ENCODE measurements around the gene ACSL3.
A peak's percentile ranks its signal among the peaks of the same experiment; 100 is the strongest.

The ACSL3 gene

DNA sequence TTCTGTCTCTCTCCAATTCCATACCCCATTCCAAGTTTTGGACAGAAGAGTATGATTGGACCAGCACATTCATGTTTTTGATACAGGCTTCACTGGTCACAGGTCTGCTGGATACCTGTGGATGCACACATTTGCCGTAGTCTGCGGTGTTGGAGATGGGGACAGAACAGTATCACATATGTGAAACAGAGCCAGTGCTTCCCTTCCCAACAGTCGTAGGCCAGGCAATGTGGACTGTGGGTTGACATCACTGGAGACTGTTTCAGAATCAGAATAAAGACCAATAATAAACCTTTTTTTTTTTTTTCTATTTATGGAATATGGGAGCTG lies 18.7 kb downstream of the ACSL3 start:
- DNase-seq (ENCODE audit: low spot score) = no peak

DNA sequence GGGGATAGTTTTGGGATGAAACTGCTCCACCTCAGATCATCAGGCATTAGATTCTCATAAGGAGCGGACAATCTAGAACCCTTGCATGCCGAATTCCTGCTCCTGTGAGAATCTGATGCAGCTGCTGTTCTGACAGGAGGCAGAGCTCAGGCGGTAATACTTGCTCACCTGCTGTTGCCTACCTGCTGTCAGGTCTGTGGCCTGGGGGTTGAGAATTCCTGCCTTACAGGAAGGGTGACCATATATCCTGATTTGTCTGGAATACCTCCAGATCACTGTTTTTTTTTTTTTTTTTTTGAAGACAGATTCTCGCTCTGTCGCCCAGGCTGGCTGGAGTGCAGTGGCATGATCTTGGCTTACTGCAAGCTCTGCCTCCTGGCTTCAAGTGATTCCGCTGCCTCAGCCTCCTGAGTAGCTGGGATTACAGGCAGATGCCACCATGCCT lies 21.7 kb downstream of the ACSL3 start:
- no peak for DNase-seq (ENCODE audit: low spot score)

DNA sequence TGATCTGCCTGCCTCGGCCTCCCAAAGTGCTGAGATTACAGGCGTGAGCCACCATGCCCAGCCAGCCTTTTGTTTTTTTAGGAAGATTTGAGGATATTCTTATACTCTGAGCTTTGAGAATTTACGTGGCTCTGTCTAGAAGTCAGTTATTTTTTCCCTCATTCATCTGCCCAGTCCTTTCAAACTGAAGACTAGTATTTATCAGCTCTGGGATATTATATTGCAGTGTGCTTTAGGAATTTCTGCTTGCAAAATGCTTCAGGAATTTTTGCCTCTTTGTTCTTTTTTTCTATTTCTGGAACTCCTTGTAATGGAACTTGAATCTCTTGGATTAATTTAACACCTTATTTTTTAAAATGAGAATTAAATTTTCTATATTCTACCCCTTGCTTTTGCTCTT lies 22.6 kb downstream of the ACSL3 start:
- DNase-seq (ENCODE audit: low spot score) = peak; percentile 17

DNA sequence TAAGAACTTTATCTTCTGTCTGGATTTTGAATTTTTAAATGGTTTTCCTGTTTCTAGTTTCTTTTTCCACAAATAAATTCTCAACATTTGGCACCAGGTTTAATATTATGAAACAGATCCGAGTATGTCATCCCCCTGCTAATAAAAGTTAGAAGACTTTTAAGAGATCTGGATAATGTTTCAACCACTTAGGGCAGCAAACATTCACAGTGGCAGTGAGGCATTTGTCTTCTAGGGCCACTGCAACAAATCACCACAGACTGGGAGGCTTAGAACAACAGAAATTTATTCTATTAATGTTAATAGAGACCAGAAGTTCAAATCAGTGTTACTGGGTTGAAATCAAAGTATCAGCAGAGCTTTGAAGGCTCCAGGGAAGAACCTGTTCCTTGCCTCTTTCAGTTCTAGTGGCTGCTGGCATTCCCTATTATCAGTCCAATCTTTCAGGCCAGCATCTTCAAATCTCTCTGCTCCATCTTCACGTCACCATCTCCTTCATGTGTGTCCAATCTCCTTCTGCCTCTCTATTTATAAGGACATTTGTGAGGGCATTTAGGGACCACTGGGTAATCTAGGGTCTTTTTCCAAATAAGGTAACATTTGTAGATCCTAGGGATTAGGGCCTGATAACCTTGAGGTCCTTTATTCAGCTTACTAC lies 23.4 kb downstream of the ACSL3 start:
- peak; percentile 16 for DNase-seq (ENCODE audit: low spot score)

DNA sequence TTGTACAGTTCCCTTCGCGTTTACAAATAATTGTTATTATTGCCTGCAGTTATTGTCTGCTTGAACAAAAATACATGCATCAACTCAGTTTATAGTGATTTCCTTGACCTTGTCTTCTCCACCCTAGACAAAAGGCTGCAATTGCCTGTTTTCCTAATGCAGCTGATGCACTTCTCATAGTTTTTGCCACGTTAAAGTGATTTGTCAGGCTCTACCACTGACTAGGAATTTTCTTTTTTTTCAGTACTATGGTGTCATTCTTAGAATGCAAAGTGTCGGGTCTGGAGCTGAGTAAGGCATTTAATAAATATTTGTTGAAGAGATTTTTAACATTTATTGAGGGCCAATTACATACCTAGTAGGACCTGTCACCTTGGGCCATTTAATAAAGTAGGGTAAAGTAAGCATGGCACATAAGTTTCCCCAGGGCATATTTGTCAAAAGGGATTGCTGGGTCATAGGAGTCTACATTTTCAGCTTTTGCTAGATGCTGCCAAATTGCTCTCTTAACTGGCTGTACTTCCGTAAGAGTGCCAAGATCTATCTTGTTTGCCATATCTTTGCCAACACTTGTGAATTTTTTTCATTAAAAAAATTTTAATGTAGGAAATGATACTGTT lies 24.1 kb downstream of the ACSL3 start:
- DNase-seq (ENCODE audit: low spot score) = no peak

DNA sequence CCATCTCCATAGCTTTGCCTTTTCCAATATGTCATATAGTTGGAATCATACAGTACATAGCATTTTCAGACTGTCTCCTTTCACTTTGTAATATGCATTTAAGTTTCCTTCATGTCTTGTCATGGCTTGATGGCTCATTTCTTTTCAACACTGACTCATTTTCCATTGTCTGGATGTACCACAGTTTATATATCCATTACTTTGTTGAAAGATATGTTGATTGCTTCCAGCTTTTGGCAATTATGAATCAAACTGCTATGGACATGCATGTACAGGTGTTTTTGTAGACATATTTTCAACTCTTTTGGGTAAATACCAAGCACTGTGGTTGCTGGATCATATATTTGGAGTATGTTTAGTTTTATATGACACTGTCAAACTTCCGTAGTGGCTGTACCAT lies 26.3 kb downstream of the ACSL3 start:
- DNase-seq (ENCODE audit: low spot score) = no peak

DNA sequence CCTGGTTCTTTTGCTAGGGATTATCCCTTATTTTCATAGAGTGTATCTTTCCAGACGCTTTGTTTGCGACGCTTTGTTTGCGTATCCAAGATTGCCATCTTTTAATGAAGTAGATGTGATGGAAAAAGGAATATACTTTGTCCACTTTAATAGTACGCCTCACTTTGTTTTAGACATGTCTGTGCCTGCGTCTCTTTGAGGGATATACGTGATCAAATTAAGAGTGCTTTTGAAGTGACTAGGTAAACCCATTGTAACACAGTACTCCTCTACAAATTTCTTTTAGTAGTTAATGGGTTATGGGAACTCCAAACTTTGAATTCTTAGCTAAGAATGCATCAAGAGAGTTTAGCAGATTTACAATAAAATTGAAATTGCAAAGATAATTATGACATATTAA lies 27.9 kb downstream of the ACSL3 start:
- no peak for DNase-seq (ENCODE audit: low spot score)

DNA sequence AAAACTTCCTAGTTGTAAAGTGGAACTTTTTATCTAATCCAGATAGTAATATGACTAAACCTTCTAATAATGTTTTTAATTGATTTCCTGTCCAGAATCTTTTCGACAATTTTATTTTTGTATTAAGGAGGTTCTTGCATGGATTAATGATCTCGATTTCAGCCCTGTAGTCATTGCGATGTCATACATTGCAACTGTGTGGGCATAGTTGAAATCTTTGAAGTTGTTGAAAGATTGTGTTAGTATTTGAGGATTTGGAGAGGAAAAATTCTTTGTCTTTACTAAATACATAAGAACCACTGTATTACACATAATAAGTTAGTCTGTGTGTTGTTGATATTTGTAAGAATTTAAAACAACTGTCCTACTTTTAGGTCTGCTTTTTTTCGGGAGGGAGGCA lies 31.1 kb downstream of the ACSL3 start:
- no peak for DNase-seq (ENCODE audit: low spot score)

DNA sequence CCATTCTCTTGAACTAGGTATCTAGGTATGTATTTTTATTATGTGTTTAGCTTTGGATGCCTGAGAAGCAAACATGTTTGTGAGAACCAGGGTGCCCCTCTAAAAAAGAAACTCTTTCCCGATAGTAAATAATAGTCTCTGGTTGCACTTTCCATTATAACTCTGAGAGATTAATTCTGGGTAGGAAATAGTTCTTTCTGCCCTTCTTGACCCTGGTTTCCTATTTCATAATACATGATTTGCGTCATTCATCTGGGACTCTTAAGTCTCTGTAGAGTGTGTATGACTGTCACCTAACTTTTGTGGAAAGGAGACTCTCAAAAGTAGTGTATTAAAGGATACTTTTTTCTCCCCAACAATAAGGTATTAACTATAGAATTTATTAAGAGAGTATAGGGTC lies 31.5 kb downstream of the ACSL3 start:
- no peak for DNase-seq (ENCODE audit: low spot score)

DNA sequence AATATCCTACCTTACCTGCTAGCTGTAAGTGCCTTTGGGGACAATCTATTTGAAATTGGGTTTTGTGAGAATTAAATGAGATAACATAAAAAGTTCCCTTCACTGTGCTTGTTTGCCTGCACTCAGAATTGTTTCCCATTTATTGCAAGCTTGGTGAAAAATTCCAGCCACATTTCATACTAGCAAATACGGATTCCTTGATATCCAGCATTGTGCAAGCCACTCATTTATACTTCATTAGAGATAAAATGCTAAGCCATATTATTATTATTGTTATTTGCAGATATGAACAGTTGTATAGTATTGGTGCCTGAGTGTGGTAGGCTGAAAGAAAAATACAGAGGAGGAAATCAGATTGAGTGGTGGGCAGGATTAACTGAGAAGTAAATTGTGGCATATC lies 31.9 kb downstream of the ACSL3 start:
- DNase-seq (ENCODE audit: low spot score) = no peak

DNA sequence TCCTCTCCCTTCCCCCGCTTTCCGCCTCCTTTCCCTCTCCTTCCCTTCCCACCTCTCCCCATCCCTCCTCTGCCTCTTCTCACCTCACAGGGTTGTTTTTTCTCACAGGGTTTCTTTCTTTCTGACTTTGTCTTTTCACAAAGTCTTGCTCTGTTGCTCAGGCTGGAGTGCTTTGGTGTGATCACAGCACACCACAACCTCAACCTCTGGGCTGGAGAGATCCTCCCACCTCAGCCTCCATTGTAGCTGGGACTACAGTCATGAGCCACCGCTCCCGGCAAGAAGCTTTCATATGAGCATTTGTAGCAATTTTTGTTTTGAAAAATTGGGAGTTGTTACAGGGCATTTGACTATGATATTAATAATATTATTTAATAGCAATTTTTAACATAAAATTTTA lies 32.9 kb downstream of the ACSL3 start:
- no peak for DNase-seq (ENCODE audit: low spot score)

DNA sequence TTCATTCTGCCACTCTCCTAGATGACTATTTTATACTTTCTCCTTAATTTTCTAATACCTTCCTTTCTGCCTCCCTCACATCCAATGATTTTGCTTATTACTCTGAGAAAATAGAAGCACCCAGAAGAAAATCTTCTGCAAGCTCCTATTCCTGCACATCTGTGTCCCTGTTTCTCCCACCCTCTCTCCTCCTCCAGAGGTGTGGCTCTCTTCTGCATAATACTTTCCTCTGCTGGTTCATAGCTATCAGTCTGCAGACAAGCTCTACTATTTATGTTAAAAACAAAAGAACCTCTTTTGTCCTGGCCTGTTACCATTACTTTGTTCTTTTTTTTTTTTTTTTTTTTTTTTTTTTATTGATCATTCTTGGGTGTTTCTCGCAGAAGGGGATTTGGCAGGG lies 34.3 kb downstream of the ACSL3 start:
- no peak for DNase-seq (ENCODE audit: low spot score)

DNA sequence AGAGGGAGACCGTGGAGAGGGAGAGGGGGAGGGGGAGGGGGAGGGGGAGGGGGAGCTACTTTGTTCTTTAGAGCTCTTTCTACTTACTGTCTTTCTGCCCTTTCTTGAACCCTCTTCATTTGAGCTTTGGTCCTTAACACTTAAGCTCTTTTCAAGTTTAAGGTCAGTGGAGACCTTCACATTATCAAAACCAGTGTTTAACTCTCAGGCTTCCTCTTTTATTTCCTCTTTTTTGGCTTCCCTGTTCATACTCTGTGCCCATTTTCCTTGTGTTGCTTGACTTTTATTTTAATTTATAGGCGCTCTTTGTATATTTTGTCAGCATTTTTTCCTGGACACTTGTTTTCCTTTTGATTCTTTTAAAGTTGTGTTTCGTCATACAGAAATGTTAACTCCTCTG lies 37.1 kb downstream of the ACSL3 start:
- DNase-seq (ENCODE audit: low spot score) = no peak

DNA sequence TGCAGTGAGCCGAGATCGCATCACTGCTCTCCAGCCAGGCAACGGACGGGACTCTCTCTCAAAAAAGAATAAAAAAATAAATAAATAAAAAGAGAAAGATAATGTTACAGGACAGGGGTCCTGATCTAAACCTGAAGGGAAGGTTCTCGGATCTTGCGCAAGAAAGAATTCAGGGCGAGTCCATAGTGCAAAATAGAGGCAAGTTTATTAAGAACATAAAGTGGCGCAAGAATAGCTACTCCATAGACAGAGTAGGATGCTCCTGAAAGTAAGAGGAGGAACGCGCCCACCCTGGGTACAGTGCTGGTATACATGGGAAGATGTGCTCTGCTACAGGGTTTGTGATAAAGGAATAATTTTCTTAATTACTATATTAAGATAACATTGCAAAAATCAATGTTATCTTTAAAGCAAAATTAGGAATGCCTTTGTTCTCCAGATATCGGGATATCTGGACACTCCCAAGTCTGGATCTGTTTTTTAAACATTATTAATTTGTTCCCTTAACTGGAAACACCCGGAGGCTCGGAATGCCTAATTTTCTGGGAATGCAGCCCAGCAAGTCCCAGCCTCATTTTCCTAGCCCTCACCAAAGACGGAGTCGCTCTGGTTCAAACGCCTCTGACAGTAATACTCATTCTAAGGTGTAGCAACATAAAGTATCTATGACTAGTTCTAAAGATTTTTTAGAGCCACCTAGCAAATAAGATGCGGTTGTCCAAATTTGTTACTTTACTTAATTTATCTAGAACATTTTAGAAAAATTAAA lies 38.8 kb downstream of the ACSL3 start:
- no peak for DNase-seq (ENCODE audit: low spot score)

DNA sequence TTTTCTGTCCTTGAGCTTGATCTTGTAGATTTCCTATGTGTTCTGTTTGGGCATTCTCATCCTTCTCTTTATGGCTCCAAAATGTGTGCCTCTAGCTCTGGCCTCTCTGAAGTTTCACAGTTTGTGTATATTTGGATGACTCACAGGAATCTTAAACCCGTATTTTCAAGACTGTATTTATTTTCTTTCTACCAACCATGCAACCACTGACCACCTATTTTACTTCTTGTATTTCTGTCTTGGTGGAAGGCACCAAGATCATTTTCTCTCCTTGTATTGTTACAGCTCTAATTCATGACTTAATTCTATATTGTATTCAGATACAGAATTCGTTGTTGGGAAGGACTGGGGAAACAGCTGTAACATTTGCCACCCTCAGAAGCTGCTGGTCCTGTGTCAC lies 39.5 kb downstream of the ACSL3 start:
- no peak for DNase-seq (ENCODE audit: low spot score)

DNA sequence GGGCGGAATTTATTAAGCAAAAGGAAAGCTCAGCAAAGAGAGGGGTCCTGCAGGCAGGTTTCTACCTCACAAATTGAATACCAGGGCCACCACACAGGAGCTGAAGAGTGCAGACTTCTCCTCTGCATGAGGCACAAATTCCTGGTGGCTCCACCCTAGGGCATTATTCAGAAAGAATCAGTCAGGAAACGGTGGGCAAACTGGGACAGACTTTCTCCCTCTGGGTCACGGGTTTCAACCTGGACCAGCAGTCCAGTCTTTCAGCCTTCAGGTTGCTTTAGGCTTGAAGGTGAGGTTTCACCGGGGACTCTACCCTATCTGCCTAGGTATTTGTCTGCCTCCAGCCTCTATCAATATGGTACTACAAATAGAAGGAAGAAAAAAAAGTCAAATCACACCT lies 41.8 kb downstream of the ACSL3 start:
- DNase-seq (ENCODE audit: low spot score) = no peak

DNA sequence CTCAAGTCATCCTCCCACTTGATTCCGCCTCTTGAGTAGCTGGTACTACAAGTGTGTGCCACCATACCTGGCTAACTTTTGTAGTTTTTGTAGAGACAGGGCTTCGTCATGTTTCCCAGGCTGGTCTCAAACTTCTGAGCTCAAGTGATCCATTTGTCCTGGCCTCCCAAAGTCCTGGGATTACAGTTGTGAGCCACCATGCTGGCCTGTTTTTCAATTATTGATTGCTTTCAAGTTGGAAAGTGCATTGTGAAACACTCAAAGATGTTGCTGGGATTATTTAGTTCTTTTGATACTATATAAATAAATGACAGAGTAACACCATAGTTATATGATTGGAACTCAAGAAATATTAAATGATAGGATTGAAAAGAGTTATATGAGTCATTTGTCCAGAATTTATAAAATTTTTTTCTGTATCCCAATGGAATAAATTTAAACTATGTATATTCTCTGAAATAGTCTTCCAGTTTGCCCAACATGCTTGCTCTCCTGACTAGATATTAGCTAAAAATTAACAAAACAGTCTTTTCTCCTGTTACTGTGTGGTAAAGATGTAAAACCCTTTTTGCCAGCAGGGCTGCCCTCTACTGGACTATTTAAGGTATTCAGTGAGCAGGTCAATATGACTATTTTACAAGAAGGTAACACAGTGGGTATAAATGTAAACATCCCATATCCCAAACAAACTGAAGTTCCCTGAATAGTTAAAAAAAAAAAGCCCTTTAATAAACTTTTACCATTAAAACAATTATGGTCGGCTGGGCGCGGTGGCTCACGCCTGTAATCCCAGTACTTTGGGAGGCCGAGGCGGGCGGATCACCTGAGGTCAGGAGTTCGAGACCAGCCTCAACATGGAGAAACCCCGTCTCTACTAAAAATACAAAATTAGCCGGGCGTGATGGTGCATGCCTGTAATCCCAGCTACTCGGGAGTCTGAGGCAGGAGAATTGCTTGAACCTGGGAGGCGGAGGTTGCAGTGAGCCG lies 42.7 kb downstream of the ACSL3 start:
- peak; percentile 51 for DNase-seq (ENCODE audit: low spot score)

DNA sequence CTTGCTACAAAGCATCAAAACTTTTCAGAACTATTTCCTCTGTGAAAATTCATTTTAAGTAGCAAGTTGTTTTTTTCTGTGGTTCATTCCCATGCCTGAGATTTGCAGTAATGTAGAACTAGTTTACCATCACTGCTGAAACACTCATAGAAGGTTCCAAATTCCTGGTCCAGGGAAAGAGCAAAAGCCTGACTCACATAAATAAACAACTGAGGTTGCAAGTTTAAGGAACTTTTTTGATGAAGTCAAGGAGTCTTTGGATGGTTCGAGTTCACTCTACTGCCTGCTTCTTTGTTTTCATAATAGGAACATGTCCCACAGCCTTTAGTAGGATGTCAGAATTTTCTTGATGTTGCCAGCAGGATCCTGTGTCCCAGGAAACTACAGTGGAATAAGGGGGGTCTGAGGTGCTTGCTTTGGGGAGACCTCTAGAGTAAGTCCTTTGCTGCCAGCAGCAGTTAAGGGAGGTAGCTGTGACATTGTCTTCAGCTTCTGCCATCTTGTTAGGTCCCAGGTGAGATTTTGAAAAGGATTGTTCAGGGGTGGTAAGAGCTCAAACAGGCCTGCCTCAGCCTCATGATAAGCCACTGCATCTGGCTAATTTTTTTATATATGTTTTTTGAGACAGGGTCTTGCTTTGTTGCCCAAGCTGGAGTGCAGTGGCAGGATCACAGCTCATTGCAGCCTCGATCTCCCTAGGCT lies 43.9 kb downstream of the ACSL3 start:
- DNase-seq (ENCODE audit: low spot score) = peak; percentile 78

DNA sequence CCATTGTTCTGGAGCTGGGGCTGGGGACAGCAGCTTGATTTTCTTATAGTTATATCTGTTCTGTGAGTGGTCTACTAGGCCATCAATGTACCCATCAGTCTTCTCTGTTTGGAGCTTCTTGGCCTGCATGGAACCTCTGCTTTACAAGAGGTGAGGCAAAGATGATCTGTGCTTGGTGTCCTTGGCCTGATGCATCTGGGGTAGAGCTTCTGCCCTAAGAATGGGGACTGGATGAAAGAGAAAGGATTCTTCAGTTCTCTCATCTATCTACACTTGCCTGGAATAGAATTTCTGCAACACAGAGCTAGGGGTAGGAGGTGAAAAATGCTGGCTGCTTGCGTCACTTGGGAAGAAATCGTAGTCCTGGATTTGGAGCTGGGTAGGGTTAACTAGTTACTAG lies 46.2 kb downstream of the ACSL3 start:
- no peak for DNase-seq (ENCODE audit: low spot score)

DNA sequence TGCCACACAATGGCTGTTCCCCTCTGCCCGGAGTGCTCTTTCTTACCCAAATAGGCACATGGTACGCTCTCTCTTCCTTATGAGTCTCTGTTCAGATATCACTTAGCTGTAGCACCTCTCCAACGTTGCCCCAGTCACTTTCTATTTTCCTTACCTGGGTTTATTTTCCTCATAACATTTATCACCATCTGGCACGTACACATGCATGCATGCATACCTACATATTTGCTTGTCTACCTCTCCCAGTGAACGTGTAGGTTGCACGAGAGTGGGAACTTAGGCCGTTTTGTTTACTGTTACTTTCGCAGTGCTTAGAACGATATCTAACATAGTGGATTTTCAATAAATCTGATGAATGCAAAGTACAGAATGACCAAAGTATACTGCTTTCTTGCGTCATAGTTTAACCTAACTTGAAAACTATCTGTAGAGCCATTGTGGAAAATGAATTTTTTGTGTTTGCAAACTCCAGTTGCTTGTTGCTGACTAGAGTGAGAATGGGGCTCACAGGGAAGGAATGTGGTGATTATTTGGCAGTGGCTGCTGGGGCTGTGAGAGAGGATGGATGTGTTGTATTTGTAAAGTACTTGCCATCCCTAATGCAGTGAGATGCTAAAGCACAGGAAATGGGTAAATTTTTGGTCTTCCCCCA lies 47.1 kb downstream of the ACSL3 start:
- DNase-seq (ENCODE audit: low spot score) = peak; percentile 57

DNA sequence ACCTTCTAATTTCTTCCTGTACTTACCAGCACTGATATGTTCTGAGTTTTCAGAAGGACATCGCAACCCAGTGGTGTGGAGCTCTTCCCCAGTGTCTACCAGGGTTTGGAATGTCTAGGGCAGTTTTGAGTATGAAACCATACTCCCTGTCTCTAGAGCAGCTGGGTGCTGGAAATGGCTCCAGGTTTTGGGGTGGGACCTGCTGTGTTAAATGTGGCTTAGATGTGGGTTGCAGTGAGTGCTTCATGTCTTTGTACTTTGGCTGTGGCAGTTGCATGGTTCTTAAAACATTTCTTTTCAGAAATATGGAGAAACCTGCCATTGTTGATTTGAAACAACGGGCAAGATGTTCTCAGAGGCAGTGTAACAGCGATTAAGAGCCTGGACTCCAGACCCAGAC lies 48.5 kb downstream of the ACSL3 start:
- DNase-seq (ENCODE audit: low spot score) = no peak
